T47D (cell line): ENCODE results near the gene ARL6IP5.
A peak's percentile ranks its signal among the peaks of the same experiment; 100 is the strongest.

Experiments used
- DNase-seq, 2 experiments: peaks; one replicate each; pipeline versions ENCODE4 v3.0.0 to v3.0.0-alpha.2; 2011 to 2012; ENCODE audit warnings: low read depth in 1 of 2, low spot score in 1 of 2
- JUND ChIP-seq: IDR thresholded peaks from 2 replicates; pipeline ENCODE4 v1.6.1; 2012; ENCODE audit warnings: low read depth
- in situ Hi-C: cut with HindIII; loops from 2 replicates; pipeline ENCODE4 v1.10.0; 2016; ENCODE audit warnings: low sequenced_read_pairs, low pct_unique_long_range_greater_than_20kb

Gene ARL6IP5, protein sequence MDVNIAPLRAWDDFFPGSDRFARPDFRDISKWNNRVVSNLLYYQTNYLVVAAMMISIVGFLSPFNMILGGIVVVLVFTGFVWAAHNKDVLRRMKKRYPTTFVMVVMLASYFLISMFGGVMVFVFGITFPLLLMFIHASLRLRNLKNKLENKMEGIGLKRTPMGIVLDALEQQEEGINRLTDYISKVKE

DNA sequence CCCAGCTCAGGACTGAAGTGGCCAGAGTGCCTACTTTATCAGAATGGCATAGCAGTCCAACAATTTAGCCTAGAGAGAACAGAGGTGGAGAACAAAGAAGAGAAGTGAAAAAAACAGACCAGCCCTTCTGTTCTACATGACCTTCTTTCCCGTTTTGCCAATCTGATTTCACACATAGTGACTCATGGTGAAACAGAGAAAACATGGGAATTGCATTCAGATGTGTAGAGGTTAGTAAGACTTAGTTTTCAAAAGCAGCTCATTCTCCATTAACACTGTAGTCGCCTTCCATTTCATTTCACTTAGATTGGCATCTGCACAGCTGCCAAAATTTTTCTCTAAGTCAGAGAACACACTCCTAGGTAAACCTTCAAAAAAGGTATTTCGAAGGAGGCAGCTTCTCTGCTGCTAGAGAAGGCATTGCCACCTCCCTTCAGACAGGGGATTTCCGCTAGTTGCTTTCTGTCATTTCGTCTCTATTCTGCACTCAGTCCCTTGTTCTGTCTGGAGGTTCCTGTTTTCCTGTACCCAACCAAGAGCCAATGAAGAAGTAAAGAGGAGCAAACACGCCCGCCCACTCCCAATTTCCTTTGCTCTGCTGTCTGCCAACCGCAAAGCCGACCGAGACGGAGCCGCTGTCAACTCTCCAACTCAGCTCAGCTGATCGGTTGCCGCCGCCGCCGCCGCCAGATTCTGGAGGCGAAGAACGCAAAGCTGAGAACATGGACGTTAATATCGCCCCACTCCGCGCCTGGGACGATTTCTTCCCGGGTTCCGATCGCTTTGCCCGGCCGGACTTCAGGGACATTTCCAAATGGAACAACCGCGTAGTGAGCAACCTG, at the start of gene ARL6IP5:
TSS of gene ARL6IP5 (plus strand) at position 612 of the 842 bp plus-strand sequence. CDS start at position 723, 111 bp downstream.
- in situ Hi-C loops: no loop called here
- TF ChIP-seq JUND: no peak
- peak; percentile 41 to 90 for DNase-seq

DNA sequence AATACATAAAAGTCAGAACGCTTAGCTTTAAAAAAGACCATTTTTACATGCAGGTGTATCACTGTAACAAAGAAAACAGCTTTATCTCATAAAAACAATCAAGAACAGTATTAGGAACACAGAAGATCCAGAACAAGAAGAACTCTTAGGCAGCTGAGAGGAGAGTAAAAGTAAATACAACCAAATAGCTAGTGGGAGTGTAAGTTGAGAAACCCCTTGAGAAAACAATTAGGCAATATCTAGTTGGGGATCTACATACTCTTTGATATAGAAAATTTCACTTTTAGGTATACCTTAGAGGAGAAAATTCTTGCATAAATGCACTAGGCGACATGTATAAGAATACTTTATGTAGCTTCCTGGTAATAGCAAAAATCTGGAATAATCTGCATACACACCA, 40.1 kb upstream of the ARL6IP5 start:
- in situ Hi-C loops: no loop called here
- TF ChIP-seq JUND: no peak

DNA sequence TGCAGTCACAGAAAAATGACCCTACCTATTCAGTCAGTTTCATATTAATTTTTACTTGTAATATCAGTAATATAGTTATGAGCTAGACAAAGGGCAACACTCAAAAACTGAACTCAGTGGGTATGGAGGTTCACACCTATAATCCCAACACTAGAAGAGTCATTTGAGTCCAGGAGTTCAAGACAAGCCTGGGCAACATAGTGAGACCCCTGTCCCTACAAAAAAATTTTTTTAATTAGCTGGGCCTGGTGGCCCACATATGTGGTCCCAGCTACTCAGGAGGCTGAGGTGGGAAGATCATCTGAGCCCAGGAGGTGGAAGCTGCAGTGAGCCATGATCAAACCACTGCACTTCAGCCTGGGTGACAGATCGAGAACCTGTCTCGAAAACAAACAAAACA, 35.7 kb upstream of the ARL6IP5 start:
- in situ Hi-C loops: no loop called here
- no peak for TF ChIP-seq JUND
- no peak for DNase-seq

More for the DNA sequence above, 40.1 kb upstream of the ARL6IP5 start:
- DNase-seq: no peak

DNA sequence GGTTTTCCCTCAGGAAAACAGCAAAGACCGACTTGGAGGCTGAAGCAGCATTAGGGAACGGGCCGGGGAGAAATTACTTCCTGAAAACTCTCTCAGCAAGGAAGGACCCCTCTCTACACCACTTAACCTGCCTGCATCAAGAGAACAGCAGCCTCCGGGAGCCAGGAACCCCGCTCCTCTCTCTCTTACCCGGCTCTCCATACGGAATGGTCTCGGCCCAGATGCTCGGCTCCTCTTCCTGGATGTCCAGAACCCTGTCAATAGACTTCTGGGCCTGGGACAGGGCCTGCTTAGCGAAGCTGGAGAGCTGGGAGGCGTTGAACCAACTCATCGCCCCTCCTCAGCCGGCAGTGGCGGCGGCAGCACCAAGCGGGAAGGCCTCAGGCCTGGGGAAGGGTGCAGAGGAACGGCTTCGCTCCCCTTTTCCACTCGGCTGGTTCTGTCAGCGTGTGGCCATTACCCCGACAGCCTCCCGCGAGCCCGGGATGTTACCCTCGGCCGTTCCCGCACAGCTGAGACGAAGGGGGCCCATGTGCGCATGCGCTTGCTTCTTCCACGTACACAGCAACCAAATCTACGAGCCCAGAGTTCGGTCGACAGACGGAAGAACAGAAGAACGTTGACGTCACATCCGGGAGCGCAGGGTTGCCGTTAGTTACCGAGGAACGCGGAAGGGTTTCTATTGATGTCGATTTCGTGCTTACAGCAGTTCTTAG, 32.8 kb upstream of the ARL6IP5 start, which contains the start of gene TMF1:
TSS of gene TMF1 (minus strand) at position 578 of the 716 bp plus-strand sequence. CDS start at position 331, 247 bp downstream.
- no peak for TF ChIP-seq JUND
- peak; percentile 58 to 98 for DNase-seq
- in situ Hi-C loops: no loop called here

DNA sequence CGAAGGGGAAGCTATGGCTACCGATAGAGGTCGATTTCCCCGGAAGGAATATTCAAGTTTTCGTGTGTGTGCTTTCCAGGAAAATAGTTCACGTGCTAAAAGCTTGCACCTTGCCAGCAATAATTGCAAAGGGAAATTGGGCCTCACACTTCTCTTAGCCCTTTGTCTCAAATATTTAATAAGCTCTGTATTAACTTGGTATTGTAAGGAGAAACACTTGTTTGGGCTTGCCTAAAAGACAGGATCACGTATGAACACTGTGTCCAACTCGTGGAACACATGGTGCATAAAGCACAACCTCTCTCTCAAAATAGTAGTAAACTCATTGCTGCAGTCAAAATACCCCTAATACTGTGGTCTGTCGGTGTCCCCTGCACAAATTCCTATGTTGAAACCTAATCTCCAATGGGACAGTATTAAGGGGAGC, 32.3 kb upstream of the ARL6IP5 start:
- TF ChIP-seq JUND: no peak
- DNase-seq: no peak
- in situ Hi-C loops: no loop called here

DNA sequence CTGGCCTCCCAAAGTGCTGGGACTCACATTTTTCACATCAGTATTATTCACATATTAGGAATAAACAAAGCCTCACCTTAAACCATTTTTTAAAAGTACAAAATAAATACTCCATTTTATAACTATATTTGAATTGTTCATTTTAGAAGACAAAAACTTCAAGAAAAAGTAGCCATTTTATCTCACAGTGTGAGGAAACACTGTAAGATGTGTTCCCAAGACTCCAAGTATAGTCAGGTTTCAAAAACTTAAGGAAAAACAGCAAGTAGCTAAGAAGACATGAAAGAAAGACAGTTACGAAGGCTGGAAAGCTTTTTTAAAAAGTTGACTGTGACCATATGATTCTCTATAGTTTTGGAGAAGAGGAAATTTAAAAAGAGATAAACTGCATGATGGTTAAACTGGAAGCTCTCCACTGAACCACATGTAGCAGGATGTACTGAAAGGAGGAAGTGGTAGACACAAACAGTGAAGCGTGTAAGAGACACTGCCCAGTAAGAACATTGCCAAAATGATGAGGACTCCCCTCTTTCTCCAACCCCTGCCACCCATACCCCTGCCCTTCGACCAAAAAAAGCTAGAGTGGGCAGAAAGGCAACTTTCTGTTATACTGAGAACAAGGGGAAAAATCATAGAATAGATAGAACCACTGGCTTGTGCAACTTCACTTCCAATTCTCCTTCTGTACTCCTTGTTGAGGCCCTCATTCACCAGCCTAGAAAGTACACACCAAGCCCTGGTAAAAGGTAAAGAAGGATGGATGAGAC, 26.4 kb upstream of the ARL6IP5 start:
- no peak for DNase-seq
- TF ChIP-seq JUND: no peak
- in situ Hi-C loops: no loop called here

DNA sequence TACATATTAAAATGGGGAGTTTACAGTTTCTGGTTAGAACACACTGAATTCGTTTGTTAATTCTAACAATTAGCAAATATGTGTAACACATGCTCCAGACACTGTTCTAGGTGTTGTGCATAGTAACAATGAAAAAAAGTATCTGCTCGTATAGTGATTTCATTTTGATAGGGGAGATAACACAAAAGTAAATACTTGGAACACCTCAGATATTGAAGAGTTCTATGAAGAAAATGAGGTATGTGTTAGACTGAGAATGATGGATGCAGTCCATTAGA, 25.9 kb upstream of the ARL6IP5 start:
- in situ Hi-C loops: no loop called here
- DNase-seq: no peak
- TF ChIP-seq JUND: no peak

DNA sequence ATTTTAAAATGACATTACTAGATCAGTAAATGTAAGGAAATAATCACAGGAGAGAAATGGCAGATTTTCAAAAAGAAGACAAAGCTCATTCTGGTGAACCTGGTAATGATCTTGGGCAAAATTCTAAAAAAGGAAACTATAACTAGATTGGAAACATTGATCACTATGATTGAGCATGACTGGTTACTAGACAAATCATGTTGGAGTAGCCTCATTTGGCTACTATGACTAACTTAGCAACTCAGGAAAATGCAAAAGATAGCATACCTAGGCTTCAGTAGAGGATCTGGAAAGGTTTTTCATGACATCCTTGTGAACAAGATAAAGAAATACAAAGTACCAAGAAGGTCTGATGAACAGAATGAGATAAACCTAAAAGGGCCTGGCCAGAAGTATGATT, 25.0 kb upstream of the ARL6IP5 start:
- in situ Hi-C loops: no loop called here
- no peak for DNase-seq
- TF ChIP-seq JUND: no peak

DNA sequence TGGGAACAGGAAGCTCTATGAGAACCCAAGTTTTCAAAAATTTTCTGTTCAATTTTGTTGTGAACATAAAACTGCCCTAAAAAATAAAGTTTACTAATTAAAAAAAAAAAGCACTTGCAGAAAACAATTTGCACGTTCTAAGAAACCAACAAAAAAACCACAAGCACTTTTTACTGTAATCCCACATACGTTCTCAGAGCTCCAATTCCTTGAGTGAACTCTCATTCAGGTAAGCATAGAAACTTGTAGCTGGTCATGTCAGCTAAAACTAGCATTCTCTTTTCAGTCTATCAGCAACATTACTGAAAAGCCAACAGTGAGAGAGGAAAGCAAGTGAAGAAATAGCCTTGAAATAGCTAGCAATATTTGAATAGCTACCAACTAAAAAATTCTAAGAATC, 21.1 kb upstream of the ARL6IP5 start:
- in situ Hi-C loops: no loop called here
- TF ChIP-seq JUND: no peak
- DNase-seq: no peak

DNA sequence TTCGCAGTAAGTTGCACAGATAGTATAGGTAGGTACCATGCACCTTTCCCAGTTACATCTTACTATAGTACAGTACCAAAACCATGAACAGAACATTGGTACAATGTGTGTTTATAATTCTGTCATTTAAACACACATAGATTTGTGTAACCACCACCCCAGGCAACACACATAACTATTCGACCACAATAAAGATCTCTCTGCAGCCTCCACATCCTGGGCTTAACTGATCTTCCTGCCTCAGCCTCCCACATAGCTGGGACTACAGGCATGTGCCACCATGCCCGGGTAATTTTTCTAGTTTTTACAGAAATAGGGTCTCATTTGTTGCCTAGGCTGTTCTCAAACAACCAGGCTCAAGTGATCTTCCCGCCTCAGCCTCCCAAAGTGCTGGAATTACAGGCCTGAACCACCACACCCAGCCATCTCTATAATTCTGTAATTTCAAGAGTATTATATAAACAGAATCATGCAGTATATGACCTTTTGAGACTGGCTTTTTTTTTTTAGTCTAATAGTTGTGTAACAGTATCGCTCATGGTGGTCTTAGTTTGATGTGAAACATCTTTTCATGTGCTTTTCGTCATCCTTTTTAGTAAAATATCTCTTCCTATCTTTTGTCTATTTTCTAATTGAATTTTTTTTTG, 19.3 kb upstream of the ARL6IP5 start:
- no peak for DNase-seq
- TF ChIP-seq JUND: no peak
- in situ Hi-C loops: no loop called here

DNA sequence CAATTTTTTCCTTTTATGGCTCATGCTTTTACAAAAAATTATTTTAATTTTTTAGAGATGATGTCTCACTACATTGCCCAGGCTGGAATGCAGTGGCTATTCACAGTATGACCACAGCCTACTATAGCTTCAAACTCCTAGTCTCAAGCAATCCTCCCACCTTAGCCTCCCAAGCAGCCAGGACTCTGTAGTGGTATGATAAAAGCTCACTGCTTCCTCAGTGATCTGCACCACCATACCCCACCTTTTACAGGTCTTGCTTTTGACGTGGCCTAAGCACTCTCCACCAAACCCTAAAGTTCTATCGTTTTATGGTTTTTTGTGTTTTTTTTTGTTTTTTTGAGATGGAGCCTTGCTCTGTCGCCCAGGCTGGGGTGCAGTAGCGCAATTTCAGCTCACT, 18.6 kb upstream of the ARL6IP5 start:
- in situ Hi-C loops: no loop called here
- TF ChIP-seq JUND: no peak
- DNase-seq: no peak

DNA sequence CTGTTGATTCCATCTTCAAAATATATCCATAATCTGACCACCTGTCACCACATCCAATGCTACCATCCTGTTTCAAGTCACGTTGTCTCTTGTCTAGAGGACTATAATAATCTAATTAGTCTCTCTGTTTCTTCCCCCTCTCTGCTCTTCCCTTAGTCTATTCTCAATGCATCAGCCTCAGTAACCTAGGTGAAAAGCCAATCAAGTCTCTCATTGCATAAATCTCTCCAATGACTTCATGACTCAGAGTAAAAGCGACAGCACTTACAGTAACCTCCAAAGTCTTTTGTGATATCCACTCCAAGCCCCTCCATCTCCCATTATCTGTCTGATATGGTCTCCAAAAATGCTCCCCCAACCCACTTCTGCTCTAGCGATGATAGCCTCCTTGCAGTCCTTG, 11.8 kb upstream of the ARL6IP5 start:
- no peak for TF ChIP-seq JUND
- in situ Hi-C loops: no loop called here
- no peak for DNase-seq
